Tibial nerve (tissue), 3 donors: ENCODE measurements around the gene NFAM1.

Source experiments
- CTCF ChIP-seq, 5 experiments: fragments of 200-600 bp in 3 of 5; fragments of 450-650 bp in 2 of 5; sonication (generic) in 3 of 5; IDR thresholded peaks; one replicate each; pipeline ENCODE4 v1.5.1; 2016 to 2019; ENCODE audit warnings: antibody characterized with exemption in 5 of 5, mild to moderate bottlenecking in 3 of 5, moderate library complexity in 2 of 5
- POLR2A ChIP-seq, 2 donors: fragments of 450-650 bp; IDR thresholded peaks; one replicate each; pipeline ENCODE4 v1.6.1; 2017; ENCODE audit warnings: antibody characterized with exemption in 2 of 2, mild to moderate bottlenecking in 2 of 2, moderate library complexity in 2 of 2

GRCh38 chr22:42338479-42338878, 93.7 kb downstream of the NFAM1 start:
- TF ChIP-seq CTCF (IDR thresholded peaks at IDR 0.05) (no peak), POLR2A (IDR thresholded peaks at IDR 0.05) (no peak)
